ENCODE results near the gene PTGER1.

GRCh38 chr19:14459703-14460102 is 15.5 kb downstream of the PTGER1 start:
- TF ChIP-seq FOS (IDR thresholded peaks at IDR 0.05; ENCODE audit: borderline replicate concordance, extremely low read depth, insufficient read length) (no peak), EZH2 (IDR thresholded peaks at IDR 0.05; ENCODE audit: borderline replicate concordance, control insufficient read depth, low read depth, low read length) (no peak), GATAD2B (conservative IDR thresholded peaks at IDR 0.05; ENCODE audit: low read depth) (no peak), CTCF (IDR thresholded peaks at IDR 0.05 in 2 of 3, conservative IDR thresholded peaks at IDR 0.05 in 1 of 3; ENCODE audit: control insufficient read depth in 2 of 3, extremely low read depth in 1 of 3, insufficient read depth in 1 of 3, low read depth in 3 of 3, low read length in 3 of 3) (no peak), CBX5 (IDR thresholded peaks at IDR 0.05; ENCODE audit: low read depth) (no peak), POLR2A (IDR thresholded peaks at IDR 0.05; ENCODE audit: low read depth, low read length) (no peak)

Measured in GM12878 (cell line).